HG02885 (cell line): ENCODE data around the gene ARL4C.

Experiments used
- ATAC-seq: cut with Tn5 transposase; IDR thresholded peaks from one replicate; pipeline ENCODE4 v1.9.1; 2021; ENCODE audit warnings: mild to moderate bottlenecking; ENCODE audit not compliant: unreplicated experiment, poor library complexity

ARL4C gene

DNA sequence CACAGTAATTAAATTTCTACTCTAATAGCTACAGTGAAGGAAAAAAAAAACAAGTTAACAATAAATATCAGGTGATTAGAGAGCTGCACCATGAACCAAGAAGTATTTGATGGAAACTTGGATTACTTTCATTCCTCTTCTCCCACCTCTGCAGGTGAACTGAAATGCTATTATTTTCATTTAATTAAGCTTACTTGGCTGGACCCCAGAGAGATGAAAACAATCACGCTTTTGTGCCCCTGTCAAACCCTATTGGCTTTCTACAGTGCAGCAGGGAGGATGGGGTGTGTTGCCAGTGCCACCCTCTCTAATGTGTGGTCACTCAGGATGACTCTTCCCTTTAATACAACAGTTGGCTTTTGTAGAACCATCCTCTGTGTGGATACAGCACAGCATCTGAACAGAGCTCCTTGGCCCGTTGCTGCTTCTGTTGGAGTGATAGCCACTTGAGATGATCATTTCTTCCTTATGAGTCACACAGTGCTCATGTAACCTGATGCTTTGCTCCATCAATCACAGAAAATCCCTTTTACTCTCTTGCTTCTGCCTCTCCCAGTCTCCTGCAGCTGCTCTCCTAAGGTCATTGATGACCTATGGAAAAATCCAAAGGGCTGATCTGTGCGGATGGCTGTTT lies 5.5 kb upstream of the ARL4C start:
- ATAC-seq: no peak

DNA sequence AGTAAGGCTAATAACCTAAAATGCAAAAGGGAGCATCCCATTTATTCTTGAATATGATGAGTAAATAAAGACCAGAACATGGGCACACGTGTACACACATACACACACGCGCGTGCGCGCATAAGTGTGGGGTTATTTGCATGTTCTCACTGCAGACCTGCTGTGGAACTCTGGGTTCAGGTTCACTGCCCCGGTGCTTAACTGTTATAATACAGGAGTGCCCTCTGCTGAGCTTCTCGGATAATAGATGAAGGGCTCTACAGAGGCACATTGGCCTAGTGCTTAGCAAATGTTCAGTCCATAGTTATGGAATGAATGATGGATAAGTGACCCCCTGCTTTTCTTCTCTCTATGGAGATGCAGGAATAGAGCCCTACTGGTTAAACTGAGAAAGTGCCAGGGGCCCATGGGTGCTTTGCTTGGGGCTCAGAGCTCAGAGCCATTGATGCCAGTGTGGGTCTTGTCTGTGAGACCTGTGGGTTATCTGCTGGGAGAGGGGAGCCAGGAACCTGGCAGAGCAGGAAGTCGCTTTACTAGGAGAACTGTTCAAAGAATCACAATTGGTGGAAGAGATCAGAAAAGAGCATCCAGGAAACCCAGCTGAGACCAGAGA lies 3.6 kb upstream of the ARL4C start:
- ATAC-seq: peak; percentile 58

DNA sequence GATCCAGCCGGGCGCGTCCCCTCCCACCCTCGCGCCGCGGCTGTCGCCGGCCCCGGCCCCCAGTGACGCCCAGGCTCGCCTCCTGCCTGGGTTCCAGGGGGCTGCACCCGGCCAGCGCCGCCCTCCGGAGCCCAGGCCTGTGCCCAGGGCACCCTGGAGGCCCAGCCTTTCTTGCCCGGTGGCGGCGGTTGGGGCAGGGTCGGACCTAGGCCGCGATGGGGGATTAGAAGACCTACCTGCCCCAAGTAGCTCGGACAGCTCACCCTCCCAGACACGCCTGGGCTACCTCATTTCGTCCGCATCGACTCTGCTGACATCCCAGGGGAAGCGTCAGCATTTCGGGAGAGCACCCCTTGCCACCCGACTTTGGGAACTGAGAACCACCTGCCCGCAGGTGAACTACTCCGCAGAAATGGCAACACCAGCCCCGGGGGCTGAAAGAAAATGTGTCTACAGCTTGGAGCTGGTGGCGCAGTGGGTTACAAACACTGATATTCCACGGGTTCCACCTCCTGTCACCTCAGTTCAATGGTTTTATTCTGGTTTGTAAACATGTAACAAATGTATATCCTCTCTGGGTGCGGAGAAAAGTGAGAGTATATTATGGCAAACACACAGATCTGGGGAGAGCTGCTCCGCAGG lies 834 bp upstream of the ARL4C start:
- no peak for ATAC-seq

DNA sequence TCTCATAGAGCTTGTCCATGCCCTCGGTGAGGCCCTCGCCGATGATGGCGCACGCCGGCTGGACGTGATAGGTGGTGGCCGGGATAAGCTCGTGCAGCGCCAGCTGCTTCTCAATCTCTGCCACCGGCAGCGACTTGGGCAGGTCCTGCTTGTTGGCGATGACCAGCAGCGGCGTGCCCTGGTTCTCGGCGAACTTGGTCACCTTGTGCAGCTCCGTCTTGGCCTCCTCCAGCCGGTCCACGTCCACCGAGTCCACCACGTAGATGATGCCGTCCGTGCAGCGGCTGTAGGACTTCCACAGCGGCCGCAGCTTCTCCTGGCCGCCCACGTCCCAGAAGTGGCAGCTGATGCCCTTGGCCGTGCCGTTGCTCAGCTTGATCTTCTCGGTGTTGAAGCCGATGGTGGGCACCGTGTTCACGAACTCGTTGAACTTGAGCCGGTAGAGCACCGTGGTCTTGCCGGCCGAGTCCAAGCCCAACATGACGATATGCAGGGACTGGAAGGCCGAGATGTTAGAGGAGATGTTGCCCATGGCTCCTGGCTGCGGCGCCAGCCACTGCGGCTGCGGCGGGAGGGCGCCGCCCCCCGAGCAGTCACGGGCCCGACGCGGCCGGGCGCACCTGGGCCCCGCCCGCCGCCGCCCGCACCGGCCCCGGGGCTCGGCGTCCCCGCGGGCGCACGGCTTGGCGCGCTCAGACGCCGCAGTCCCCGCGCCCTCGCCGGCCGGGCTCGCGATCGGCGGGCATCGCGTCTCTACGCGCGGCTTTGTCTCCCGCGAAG lies 636 bp downstream of the ARL4C start:
- peak; percentile 56 for ATAC-seq

DNA sequence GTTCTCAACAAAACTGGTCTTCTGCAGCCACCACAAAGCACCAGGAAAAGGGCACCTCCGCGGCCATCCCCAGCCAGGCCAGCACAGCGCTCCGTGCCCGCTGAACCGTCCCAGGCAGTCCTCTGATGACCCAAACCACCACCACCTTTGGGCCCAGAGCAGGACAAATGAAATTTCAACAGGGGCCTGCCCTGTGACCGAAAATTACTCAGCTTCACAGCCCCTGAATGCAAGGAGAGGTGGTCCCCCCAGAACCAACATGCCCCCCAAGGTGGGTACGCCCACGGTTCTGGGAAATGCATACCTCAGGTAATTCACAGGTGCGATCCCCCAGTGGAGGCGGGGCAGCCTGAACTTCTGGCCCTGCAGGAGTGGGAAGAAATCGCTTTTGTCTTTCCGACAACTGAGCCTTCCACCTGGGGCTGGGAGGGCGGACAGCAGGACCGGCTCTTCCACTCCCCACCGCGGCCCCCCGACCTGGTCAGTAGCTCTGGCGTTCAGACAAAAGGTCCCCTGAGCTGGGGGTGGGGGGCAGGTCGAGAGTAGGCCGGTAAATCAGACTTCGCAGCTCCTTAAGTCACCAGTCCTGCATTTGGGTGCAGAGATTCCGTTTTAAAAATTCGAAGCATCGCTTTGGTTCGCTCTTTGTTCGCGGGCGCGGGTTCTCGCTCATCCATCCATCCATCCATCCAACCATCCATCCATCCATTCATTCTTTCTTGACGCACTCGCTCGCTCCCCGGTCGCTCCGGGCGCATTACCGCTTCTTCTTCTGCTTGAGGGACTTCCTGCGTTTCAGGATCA lies 1.4 kb downstream of the ARL4C start:
- no peak for ATAC-seq

DNA sequence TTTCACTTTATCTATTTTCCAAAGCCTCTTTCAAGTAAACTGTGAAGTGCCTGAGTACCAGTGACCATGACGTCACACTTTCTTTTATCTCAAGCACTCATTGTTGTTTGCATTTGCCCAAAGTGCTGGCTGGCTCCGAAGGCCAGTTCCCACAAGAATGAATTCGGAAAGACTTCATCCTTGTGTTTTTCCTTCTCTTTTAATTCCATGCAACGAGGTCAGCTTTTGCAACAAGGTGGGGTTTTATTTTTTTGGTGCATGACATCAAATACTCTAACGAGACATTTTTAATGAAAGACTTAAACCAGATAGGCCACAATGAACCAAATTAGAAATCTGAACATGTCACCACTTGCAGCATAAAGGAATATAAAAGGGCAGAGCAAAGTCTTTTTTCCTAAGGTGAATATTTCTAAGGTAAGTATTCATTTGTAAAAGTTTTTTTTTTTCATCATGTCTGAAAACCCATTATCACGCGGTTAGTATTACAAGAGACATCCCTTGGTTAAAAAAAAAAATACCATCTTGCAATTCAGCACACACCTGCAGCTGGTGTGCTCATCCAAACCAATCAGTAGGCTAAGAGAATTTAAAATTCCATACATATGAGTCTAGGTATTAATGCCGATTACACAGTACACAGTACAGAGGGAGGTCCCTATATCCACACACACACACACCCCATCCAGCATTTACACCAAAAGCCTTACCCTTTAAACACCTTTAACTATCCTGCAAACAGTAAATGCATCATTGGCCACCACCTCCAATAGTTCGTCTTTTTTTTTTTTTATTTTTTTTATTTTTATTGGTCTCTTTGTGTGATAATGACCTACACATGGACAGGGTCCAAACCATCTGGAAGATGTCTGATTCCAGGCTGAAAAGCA lies 2.3 kb downstream of the ARL4C start:
- ATAC-seq: no peak

DNA sequence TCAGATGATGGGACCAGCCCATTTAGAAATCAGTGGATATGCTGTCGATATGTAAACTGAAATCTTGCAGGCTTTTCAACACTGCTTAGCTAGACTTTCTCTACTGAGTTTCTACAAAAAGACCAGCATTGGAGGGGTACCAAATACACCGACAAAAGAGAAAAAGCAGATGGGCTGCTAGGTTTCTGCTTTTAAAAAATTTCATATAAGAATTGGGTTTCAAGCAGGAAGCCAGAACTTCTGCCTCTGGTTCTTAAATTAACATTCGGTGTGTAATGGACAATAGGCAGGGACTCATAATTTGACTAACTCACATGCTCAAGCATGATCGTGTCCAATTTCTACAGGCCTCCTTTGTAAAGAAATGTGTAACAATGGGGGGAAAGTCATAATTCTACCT lies 3.1 kb downstream of the ARL4C start:
- ATAC-seq: no peak

DNA sequence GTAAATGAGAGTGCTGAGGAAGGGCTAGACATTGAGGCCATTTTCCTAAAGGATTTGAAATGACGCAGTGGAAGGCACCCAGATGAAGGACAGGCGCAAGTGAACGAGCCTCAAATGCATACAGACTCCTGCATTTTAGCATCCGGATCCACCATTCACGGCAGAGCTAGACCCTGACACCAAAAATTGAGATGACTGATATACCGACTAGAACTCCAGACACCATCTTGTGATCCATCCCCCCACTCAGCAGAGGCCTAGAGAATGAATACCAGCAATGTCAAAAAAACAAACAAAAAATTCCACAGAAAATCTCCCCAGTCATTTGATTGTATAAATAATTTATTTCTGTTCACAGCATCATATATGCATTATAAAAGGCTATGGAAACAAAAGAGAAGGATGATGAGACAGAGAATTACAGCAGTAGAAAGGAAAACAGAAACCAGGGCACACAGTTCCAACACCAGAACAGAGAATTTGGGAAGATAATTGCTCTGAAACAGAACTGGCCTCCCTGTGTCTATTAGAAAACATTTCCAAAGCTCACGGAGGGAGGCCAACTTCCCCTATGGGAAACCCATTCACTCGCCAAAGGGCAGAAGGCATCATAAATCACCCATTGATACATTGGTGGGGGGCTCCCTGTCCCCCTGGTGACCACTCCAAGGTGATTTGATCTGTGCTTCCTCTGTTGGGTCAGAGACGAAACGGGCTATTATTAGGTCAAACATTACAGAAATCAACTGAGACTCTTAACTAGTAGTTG lies 4.0 kb downstream of the ARL4C start:
- no peak for ATAC-seq

DNA sequence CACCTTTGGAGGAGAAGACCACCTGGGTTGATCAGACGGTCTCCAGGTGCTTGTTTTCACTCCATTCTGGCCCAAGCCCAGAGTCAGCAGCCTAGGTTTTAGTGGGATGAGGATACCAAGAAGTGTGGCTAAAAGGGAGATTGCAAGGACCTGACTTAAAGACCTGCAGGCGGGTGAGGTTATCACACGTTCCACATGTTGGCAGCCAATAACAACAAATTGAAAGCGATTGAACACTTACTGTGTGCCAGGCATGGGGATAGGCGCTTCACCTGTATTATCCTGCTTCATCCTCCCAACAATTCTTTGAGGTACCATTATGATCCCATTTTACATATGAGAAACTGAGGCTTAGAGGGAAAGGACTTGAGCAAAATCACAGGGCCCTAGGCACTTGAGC lies 5.0 kb downstream of the ARL4C start:
- ATAC-seq: no peak

DNA sequence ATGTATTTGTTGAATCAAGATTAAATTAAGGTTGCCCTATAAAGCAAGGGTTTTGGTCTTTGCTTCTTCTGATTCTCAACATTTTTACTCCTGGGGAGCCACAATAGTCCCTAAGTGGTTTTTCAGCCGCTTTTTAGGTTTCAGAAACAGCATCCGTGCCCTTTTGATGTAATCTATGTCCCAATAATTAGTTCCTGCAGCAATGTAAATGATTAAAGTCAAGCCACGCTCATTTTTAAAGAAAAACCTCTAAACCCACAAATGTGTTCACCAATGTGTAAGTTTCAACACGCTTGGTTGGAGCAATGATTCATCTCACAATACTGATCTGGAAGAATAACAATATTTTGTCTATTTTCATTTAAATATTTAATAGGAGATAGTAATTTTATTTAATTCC lies 5.6 kb downstream of the ARL4C start:
- ATAC-seq: no peak

DNA sequence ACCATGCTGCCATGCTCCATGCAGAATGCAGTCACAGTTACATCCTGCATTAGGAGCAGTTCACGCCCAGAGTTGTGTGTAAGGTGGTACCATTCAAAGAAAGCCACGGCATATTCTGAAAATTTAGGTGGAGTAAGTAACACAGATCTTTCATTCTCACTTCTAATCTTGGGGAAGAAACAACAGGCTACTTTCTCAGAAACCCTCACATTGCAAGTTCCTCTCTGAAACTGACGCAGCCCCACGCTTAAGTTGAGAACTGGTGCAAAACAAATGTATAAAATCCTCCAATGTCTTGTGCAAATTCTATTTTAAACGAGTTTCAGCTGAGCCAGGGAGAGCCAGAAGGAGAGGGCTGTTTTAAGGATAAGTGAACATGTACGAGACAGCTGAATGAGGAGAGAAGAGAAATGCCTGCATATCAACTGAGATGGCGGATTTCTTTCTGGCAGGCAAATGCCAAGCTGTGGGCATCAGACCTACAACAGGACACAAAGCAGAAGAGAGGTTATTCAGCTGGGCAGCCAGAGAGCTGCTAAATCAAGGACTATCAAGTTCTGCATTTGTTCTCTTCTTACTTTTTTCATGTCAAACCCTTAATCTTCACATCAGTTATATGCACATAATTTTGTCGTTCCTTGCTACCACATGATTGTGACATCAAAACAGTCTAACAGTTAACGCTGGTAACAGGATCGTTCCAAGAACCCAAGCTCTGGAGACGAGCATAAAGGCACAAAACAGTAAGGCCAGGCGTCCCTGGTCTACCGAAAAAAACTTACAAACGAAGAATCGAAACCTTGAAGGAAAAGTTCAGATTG lies 6.4 kb downstream of the ARL4C start:
- no peak for ATAC-seq

DNA sequence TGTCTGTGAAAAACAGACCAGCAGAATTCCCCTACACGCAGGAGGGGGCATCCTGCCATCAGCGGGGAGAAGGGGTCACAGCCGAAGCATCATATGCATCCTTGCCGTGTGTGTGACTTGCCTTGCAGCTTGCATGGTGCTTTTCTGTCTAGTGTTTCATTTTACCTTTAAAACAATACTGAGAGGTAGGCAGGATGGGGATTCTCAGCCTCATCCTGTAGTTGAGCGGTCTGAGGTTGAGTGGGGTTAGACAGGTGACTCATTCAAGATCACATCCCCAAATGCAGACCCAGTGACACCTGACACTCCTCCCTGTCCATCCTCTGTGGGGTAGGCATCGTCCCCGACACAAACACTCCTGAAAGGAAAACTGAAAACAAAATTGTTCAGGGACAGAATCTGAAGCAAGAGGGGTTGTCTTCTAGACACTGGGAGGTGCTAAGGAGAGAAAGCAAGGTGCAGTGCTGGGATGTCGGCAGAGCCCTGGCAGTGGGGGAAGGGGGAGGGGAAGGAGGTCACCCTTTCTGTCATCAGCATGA lies 7.9 kb downstream of the ARL4C start:
- ATAC-seq: peak; percentile 57

DNA sequence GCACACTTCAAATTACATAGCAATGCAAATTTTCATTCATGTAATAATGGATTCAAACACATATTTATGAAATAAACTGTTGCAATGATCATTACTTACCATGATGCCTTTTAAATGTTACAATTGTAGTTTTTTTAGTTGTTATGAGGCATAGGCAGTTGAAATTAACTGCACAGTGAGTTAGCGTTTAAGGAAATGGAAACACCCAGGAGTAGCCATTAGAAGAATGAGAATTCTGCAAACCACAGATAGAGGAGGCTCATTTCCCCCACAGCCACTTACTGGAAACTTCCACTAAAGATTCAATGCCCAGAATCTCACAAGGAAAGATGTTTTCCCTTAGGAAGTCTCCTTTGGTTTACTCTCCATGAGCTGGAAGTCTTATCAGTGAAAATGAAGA lies 8.4 kb downstream of the ARL4C start:
- no peak for ATAC-seq

DNA sequence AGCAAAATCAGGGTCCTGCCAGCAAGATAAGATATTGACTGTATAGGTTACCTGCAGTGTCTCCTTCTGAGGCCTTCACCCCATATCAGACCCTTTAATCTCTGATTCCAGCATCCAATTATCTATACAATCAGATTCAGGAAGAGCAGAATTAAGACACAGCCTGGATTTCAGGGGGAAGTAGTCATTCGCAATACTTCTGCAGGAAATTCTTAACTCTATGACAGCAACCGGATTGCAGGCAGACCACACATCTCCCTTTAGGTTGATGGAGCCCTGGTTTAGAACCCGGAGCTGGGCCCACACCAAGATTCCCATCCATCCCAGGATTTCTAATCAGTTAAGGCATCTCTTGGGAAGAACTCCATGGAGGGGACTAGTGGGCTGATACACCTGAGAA lies 9.5 kb downstream of the ARL4C start:
- ATAC-seq: no peak

DNA sequence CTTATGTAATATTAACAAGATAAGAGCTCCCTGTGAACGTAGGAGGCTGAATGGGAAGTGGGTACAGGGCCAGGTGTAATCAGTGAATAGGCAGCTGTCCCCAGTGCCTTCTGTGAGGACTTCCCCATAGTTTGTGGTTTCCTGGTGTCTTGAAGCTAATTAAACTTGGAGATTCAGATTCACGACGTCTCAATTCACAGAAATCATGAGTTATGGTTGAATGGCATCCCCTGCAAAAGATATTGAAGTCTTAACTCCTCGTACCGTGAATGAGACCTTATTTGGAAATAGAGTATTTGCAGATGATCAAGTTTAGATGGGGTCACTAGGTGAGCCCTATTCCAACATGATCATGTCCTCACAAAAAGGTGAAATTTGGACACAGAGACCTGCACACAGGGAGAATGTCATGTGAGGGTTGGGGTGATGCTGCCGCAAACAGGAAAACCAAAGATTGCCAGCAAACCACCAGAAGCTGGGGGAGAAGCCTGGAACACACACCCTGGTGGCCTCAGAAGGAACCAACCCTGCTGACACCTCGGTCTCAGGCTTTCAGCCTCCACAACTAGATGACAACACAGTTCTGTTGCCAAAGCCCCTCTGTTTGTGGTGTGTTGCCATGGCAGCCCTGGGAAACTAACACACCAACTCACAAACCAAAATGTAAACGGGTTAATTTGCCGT lies 13.2 kb downstream of the ARL4C start:
- no peak for ATAC-seq

DNA sequence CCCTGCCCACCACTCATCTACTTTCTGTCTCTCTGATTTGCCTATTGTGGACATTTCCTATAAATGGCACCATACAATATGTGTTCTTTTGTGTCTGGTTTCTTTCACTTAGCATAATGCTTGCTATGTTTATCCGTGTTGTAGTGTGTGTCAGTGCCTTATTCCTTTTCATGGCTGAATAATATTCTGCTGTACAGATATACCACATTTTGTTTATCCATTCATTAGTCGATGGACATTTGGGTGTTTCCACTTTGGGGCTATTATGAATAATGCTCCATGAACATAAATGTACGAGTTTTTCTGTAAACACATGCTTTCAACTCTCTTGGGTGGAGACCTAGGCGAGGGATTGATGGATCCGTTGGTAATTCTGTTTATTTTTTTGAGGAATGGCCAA lies 15.6 kb downstream of the ARL4C start:
- ATAC-seq: no peak

DNA sequence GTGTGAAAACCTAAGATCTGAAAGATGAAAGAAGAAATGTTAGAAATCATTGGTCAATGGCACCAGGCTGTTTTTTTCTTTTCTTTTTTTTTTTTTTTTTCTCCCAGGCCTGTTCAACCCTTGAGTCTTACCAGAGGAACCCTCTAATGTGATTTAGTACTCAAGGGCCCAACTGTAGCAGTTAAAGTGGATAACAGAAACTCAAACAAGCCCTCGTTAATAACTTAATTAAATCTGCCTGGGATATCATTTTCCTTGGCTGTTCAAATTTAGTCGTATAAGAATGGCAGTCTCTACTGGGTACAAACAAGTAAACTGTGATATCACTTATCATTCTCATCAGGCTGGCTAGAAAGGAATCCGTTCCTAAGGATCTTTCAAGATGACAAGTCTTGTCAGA lies 16.5 kb downstream of the ARL4C start:
- no peak for ATAC-seq
